Panc1 (cell line): Measurements from ENCODE around the gene GAPDH. TPM values are rescaled to one million over a fixed set of nuclear protein-coding genes. Genes with fewer than 3 reads are reported as not detected.

Experiments used
- ATAC-seq: fragments of 200-7000 bp; cut with Tn5 transposase; 2 replicates; pipeline ENCODE4 v1.9.1; 2020; ENCODE audit warnings: mild to moderate bottlenecking, moderate library complexity
- BruUV-seq: library from RNA; stranded (reverse); fragments of 400-500 nt; replicated peaks from 2 replicates; lab custom pipeline; 2021; lab: Mats Ljungman, UMichigan
- CTCF ChIA-PET: fragments of 300-600 bp; sonication (Branson Sonifier 250); formaldehyde crosslinking; loops from one replicate; lab custom pipeline; 2022; ENCODE audit warnings: antibody characterized with exemption; lab: Charles Lee
- POLR2A ChIA-PET: fragments of 300-600 bp; sonication (Branson Sonifier 250); formaldehyde crosslinking; loops from one replicate; lab custom pipeline; 2022; ENCODE audit warnings: antibody characterized with exemption; lab: Charles Lee
- DNase-seq: peaks from one replicate; pipeline ENCODE4 v3.0.0-alpha.2; 2010; ENCODE audit warnings: low read depth, low spot score
- H3K27ac ChIP-seq: 2 replicates; pipeline ENCODE4 v1.5.1; 2011; ENCODE audit warnings: mild to moderate bottlenecking, low read length, inconsistent platforms
- H3K27me3 ChIP-seq: fragments of 200-500 bp; sonication (Bioruptor generic); 2 replicates; pipeline ENCODE4 v1.6.0; 2014; ENCODE audit warnings: low read length, inconsistent platforms; ENCODE audit not compliant: control insufficient read depth, insufficient read depth
- H3K36me3 ChIP-seq: fragments of 200-500 bp; sonication (Bioruptor generic); 2 replicates; pipeline ENCODE4 v1.5.1; 2014; ENCODE audit warnings: inconsistent platforms, mild to moderate bottlenecking, low read length, moderate library complexity; ENCODE audit not compliant: control insufficient read depth, insufficient read depth
- H3K4me1 ChIP-seq: 2 replicates; pipeline ENCODE4 v1.5.1; 2011; ENCODE audit warnings: inconsistent platforms, mild to moderate bottlenecking, low read length, moderate library complexity; ENCODE audit not compliant: control insufficient read depth, insufficient read depth
- H3K4me3 ChIP-seq, 2 experiments: 2 replicates each; pipeline ENCODE4 v1.5.1; 2011 to 2012; ENCODE audit warnings: low read depth in 2 of 2, low read length in 2 of 2, mild to moderate bottlenecking in 2 of 2, inconsistent platforms in 1 of 2, moderate library complexity in 1 of 2
- H3K9me3 ChIP-seq: fragments of 200-500 bp; sonication (Bioruptor generic); 2 replicates; pipeline ENCODE4 v1.5.1; 2014; ENCODE audit warnings: low read depth, mild to moderate bottlenecking, inconsistent platforms, low read length, moderate library complexity; ENCODE audit not compliant: control insufficient read depth, insufficient read depth
- POLR2AphosphoS5 ChIP-seq: IDR thresholded peaks from 2 replicates; pipeline ENCODE4 v1.6.1; 2012; ENCODE audit warnings: mild to moderate bottlenecking, low read depth, low read length, moderate library complexity
- SIN3A ChIP-seq: IDR thresholded peaks from 2 replicates; pipeline ENCODE4 v1.6.1; 2012; ENCODE audit warnings: low read depth, mild to moderate bottlenecking, low read length, moderate library complexity, borderline replicate concordance; ENCODE audit not compliant: insufficient read depth
- TCF7L2 ChIP-seq: IDR thresholded peaks from 2 replicates; pipeline ENCODE4 v1.6.1; 2011; ENCODE audit warnings: mild to moderate bottlenecking, low read depth, low read length, inconsistent platforms
- in situ Hi-C: cut with HindIII; loops from 2 replicates; pipeline ENCODE4 v1.10.0; 2016; ENCODE audit warnings: low sequenced_read_pairs, low pct_unique_long_range_greater_than_20kb
- intact Hi-C: fragments of 100-400 bp; cut with micrococcal nuclease; formaldehyde crosslinking; loops from one replicate; pipeline ENCODE4 v1.10.0; 2022; ENCODE audit not compliant: unreplicated experiment
- total RNA-seq: library from RNA; stranded (reverse); gene quantifications from one replicate; pipeline ENCODE4 v1.2.1, GENCODE V29; 2021; ENCODE audit not compliant: unreplicated experiment
- TF ChIP-seq, protein P1 (sequence below): fragments of 450-650 bp; IDR thresholded peaks from 2 replicates; pipeline ENCODE4 v1.5.1; 2017; ENCODE audit warnings: mild to moderate bottlenecking
- TF ChIP-seq, protein P2 (sequence below), 2 experiments: IDR thresholded peaks; 2 replicates each; pipeline ENCODE4 v1.6.1; 2011 to 2012; ENCODE audit warnings: low read depth in 2 of 2, control low read depth in 1 of 2, low read length in 1 of 2, mild to moderate bottlenecking in 1 of 2, moderate library complexity in 1 of 2; ENCODE audit not compliant: insufficient read depth in 1 of 2

The GAPDH gene
- total RNA-seq, 1 experiment from 2014 or later = 2,912 TPM

DNA sequence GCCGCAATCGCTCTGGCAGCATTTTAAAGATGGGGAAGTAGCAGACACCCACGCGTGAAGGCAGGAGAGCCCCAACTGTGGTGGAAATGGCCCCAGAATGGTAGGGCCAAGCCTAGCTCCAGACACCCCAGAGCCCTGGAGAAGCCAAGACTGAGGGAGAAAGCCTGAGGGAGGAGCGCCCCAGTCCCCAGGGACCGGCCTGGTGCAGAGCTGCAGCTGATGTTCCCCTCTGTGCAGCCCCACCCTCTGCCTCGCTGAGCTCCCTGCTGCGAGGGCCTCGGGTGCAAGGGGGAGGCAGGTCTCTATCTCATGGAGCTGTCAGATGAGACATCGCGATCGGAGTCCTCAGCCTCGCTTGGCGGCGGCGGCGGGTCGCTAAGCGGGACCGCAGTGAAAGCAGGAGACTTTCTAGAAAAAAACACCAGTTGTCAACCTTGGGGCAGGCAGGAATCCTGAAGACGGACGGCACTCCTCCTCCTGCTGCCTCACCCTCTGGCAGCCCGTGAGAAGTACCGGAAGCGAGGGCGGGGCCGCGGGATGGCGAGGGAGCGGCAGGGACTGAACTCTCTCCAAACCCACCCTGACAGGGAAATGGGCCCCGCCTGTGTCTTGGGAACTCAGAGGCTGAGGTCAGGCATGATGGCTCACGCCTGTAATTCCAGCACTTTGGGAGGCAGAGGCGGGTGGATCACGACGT lies 6.0 kb downstream of the GAPDH start:
- ATAC-seq (peak; percentile 44), DNase-seq (no peak)
- Histone ChIP-seq H3K36me3 (peaks cover 6% of the 10 kb centered on the region), H3K4me1 (peaks cover 41% of the 10 kb centered on the region), H3K27ac (peak overlapping the region; percentile 44; the same call in 1 of the 2 replicates), H3K4me3 (peak overlapping the region; percentile 12 to 27; a peak in 2 of 4 replicates), H3K27me3 (no peaks in the 10 kb centered on the region), H3K9me3 (no peaks in the 10 kb centered on the region)
- TF ChIP-seq, protein P1, sequence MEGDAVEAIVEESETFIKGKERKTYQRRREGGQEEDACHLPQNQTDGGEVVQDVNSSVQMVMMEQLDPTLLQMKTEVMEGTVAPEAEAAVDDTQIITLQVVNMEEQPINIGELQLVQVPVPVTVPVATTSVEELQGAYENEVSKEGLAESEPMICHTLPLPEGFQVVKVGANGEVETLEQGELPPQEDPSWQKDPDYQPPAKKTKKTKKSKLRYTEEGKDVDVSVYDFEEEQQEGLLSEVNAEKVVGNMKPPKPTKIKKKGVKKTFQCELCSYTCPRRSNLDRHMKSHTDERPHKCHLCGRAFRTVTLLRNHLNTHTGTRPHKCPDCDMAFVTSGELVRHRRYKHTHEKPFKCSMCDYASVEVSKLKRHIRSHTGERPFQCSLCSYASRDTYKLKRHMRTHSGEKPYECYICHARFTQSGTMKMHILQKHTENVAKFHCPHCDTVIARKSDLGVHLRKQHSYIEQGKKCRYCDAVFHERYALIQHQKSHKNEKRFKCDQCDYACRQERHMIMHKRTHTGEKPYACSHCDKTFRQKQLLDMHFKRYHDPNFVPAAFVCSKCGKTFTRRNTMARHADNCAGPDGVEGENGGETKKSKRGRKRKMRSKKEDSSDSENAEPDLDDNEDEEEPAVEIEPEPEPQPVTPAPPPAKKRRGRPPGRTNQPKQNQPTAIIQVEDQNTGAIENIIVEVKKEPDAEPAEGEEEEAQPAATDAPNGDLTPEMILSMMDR = no peak
- TF ChIP-seq, protein P2, sequence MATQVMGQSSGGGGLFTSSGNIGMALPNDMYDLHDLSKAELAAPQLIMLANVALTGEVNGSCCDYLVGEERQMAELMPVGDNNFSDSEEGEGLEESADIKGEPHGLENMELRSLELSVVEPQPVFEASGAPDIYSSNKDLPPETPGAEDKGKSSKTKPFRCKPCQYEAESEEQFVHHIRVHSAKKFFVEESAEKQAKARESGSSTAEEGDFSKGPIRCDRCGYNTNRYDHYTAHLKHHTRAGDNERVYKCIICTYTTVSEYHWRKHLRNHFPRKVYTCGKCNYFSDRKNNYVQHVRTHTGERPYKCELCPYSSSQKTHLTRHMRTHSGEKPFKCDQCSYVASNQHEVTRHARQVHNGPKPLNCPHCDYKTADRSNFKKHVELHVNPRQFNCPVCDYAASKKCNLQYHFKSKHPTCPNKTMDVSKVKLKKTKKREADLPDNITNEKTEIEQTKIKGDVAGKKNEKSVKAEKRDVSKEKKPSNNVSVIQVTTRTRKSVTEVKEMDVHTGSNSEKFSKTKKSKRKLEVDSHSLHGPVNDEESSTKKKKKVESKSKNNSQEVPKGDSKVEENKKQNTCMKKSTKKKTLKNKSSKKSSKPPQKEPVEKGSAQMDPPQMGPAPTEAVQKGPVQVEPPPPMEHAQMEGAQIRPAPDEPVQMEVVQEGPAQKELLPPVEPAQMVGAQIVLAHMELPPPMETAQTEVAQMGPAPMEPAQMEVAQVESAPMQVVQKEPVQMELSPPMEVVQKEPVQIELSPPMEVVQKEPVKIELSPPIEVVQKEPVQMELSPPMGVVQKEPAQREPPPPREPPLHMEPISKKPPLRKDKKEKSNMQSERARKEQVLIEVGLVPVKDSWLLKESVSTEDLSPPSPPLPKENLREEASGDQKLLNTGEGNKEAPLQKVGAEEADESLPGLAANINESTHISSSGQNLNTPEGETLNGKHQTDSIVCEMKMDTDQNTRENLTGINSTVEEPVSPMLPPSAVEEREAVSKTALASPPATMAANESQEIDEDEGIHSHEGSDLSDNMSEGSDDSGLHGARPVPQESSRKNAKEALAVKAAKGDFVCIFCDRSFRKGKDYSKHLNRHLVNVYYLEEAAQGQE (IDR thresholded peaks at IDR 0.05; ENCODE audit: insufficient read depth in 1 of 2, low read depth in 2 of 2, low read length in 1 of 2) = no peak
- TF ChIP-seq SIN3A = no peak
- no peak for TF ChIP-seq TCF7L2
- no peak for TF ChIP-seq POLR2AphosphoS5
- CTCF ChIA-PET = interaction anchor here (0.6 kb wide), 1 partner anchor 158 kb away, joined by 3 read pairs; no protein-coding TSS in a partner anchor
- in situ Hi-C loops = no loop called here
- no TSS peak for BruUV-seq
- POLR2A ChIA-PET = no interaction called here
- intact Hi-C loops = no loop called here

DNA sequence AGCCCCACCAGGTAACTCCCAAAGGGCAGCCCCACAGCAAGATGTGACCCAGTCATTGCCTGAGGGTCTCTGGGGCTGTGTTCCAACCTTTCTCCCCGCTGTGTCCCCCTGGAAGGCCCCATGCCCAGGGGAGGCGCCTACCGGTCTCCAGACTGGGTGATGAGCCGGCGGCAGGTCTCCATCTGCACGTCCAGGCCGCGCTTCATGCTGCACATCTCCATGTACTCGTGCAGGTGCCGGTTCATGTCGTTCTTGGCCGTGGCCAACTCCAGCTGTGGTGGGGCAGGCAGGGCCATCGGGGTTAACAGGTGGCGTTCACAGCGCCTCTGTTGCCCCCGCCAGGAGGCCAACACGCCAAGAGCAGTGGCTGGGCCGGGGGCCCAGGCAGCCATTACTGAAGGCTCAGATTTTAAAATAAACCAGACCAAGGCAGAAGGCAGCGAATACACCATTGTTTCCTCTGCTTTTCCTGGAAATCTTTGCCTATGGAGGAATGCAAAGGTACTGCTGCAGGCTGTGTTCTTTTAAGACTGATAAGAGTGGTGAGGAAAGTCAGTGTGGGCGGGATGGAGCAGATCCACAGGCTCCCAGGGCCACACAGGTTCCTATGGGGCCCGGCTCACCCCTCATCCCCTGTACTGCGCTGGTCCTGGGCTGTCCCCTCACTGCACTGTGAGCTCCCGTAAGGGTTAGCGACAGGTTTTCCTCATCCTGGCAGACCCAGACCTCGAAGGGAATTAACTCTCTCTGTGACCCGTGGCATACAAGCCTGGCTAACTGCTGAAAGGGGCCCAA lies 7.3 kb downstream of the GAPDH start:
- intact Hi-C loops (no loop called here), in situ Hi-C loops (no loop called here)
- no peaks in the 10 kb centered on the region for H3K36me3 ChIP-seq
- BruUV-seq = no TSS peak
- DNase-seq = no peak
- ChIA-PET CTCF (interaction anchor here (0.6 kb wide), 1 partner anchor 9 kb away, joined by 4 read pairs; no protein-coding TSS in a partner anchor), POLR2A (interaction anchor here (0.8 kb wide), 1 partner anchor 123 kb away, joined by 9 read pairs; no protein-coding TSS in a partner anchor)
- ATAC-seq = no peak
- peaks cover 34% of the 10 kb centered on the region for H3K4me1 ChIP-seq
- H3K4me3 ChIP-seq = no peak overlapping the region
- H3K27ac ChIP-seq = no peak overlapping the region
- no peaks in the 10 kb centered on the region for H3K27me3 ChIP-seq
- no peak for TF ChIP-seq POLR2AphosphoS5
- H3K9me3 ChIP-seq = no peaks in the 10 kb centered on the region
